ENCODE data around the gene ADGRB2.

GRCh38 chr1:31718327-31718897 is 45.7 kb downstream of the ADGRB2 start:
- TF ChIP-seq CTCF (IDR thresholded peaks at IDR 0.05) (no peak), POLR2A (IDR thresholded peaks at IDR 0.05) (no peak)
